Measurements from ENCODE around the gene GPATCH8. TPM values are rescaled to one million over a fixed set of nuclear protein-coding genes. Genes with fewer than 3 reads are reported as not detected.

The GPATCH8 gene
- total RNA-seq, 2 donors from 2014 or later = 30.3 to 33.9 TPM

- DNase-seq = no peak
- Histone ChIP-seq H3K27me3 (no peaks in the 10 kb centered on the region), H3K36me3 (peaks cover 4% of the 10 kb centered on the region), H3K4me1 (no peaks in the 10 kb centered on the region), H3K27ac (no peak overlapping the region), H3K4me3 (no peak overlapping the region), H3K9ac (ENCODE audit: low read depth in 2 of 2, low read length in 2 of 2) (no peak overlapping the region), H3K9me3 (no peaks in the 10 kb centered on the region)
- intact Hi-C loops (cut with DNase I) = no loop called here
- TF ChIP-seq CTCF (IDR thresholded peaks at IDR 0.05) = no peak
Measured at GRCh38 chr17:44432254-44433157, 70.7 kb downstream of the GPATCH8 start.

GRCh38 chr17:44424828-44425461, 78.3 kb downstream of the GPATCH8 start:
- TF ChIP-seq CTCF (IDR thresholded peaks at IDR 0.05) = no peak
- Histone ChIP-seq H3K27me3 (no peaks in the 10 kb centered on the region), H3K36me3 (no peaks in the 10 kb centered on the region), H3K4me1 (no peaks in the 10 kb centered on the region), H3K27ac (no peak overlapping the region), H3K9ac (ENCODE audit: low read depth in 2 of 2, low read length in 2 of 2) (no peak overlapping the region), H3K9me3 (no peaks in the 10 kb centered on the region), H3K4me3 (no peak overlapping the region)
- intact Hi-C loops (cut with DNase I) = no loop called here
- DNase-seq = no peak

DNA sequence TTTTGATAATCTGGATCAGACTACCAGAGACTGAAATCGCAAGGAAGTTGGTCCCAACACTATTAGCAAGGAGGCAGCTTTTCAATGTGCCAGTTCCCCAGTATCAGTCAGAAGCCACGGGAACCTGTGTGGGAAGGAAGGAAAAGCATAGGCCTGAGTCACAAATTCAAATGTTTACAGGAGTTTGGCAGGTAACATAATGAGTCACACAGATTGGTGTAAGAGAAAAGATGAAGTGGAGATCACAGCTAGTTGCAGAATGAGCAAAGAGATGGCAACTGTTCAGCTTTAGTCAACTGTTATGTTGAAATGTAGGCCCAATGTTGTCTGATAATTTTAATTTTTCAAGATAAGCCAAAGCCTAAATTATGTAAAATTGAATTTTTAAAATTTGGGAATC, 85.7 kb downstream of the GPATCH8 start:
- Histone ChIP-seq H3K4me3 (no peak overlapping the region), H3K36me3 (no peaks in the 10 kb centered on the region), H3K4me1 (no peaks in the 10 kb centered on the region), H3K9ac (ENCODE audit: low read depth in 2 of 2, low read length in 2 of 2) (no peak overlapping the region), H3K27me3 (no peaks in the 10 kb centered on the region), H3K27ac (no peak overlapping the region), H3K9me3 (no peaks in the 10 kb centered on the region)
- no peak for DNase-seq
- TF ChIP-seq CTCF (IDR thresholded peaks at IDR 0.05) = no peak
- intact Hi-C loops (cut with DNase I) = no loop called here

- Histone ChIP-seq H3K9me3 (no peaks in the 10 kb centered on the region), H3K27ac (no peak overlapping the region), H3K36me3 (no peaks in the 10 kb centered on the region), H3K9ac (ENCODE audit: low read depth in 2 of 2, low read length in 2 of 2) (no peak overlapping the region), H3K4me3 (no peak overlapping the region), H3K27me3 (no peaks in the 10 kb centered on the region), H3K4me1 (no peaks in the 10 kb centered on the region)
- intact Hi-C loops (cut with DNase I) = no loop called here
- TF ChIP-seq CTCF (IDR thresholded peaks at IDR 0.05) = no peak
- no peak for DNase-seq
Measured at GRCh38 chr17:44416558-44417289, 86.5 kb downstream of the GPATCH8 start.

- Histone ChIP-seq H3K4me1 (no peaks in the 10 kb centered on the region), H3K27me3 (no peaks in the 10 kb centered on the region), H3K9me3 (no peaks in the 10 kb centered on the region), H3K36me3 (no peaks in the 10 kb centered on the region), H3K9ac (ENCODE audit: low read depth in 2 of 2, low read length in 2 of 2) (no peak overlapping the region), H3K27ac (no peak overlapping the region), H3K4me3 (no peak overlapping the region)
- TF ChIP-seq CTCF (IDR thresholded peaks at IDR 0.05) = no peak
- no peak for DNase-seq
- intact Hi-C loops (cut with DNase I) = no loop called here
Measured at GRCh38 chr17:44414394-44415155, 88.6 kb downstream of the GPATCH8 start.
